Neutrophil (primary cell): Measurements from ENCODE around the gene PLA2G4A.
A peak's percentile ranks its signal among the peaks of the same experiment; 100 is the strongest.

Experiments
- H3K27ac ChIP-seq: fragments of 200-600 bp; sonication (generic); 2 replicates; pipeline ENCODE4 v1.5.1; 2016; ENCODE audit warnings: mild to moderate bottlenecking, moderate library complexity
- H3K27me3 ChIP-seq: fragments of 200-600 bp; sonication (generic); 2 replicates; pipeline ENCODE4 v1.6.0; 2016; ENCODE audit warnings: mild to moderate bottlenecking
- H3K36me3 ChIP-seq: fragments of 200-600 bp; sonication (generic); 2 replicates; pipeline ENCODE4 v1.5.1; 2017
- H3K4me1 ChIP-seq, 2 experiments: fragments of 200-600 bp in 1 of 2; sonication (generic) in 1 of 2; 1 replicate in 1 of 2; 2 replicates in 1 of 2; pipeline versions ENCODE4 v1.5.1 to v1.6.1; 2013 to 2016; ENCODE audit warnings: low read depth in 1 of 2, low read length in 1 of 2, mild to moderate bottlenecking in 1 of 2, moderate library complexity in 1 of 2; ENCODE audit not compliant: control insufficient read depth in 1 of 2, insufficient read depth in 1 of 2
- H3K4me3 ChIP-seq, 2 experiments: fragments of 200-600 bp in 1 of 2; sonication (generic) in 1 of 2; 1 replicate in 1 of 2; 2 replicates in 1 of 2; pipeline ENCODE4 v1.5.1; 2013 to 2016; ENCODE audit warnings: low read depth in 1 of 2, low read length in 1 of 2, mild to moderate bottlenecking in 1 of 2, moderate library complexity in 1 of 2
- H3K9me3 ChIP-seq: fragments of 200-600 bp; sonication (generic); 2 replicates; pipeline ENCODE4 v1.5.1; 2016
- CTCF ChIP-seq: fragments of 200-600 bp; sonication (generic); IDR thresholded peaks from 2 replicates; pipeline ENCODE4 v1.5.1; 2016; ENCODE audit warnings: antibody characterized with exemption

The PLA2G4A gene

GRCh38 chr1:186812570-186812969 is 16.2 kb upstream of the PLA2G4A start:
- no peaks in the 10 kb centered on the region for H3K27me3 ChIP-seq
- H3K36me3 ChIP-seq: no peaks in the 10 kb centered on the region
- no peak overlapping the region for H3K4me3 ChIP-seq
- no peaks in the 10 kb centered on the region for H3K9me3 ChIP-seq
- TF ChIP-seq CTCF: no peak
- no peak overlapping the region for H3K27ac ChIP-seq
- no peaks in the 10 kb centered on the region for H3K4me1 ChIP-seq

GRCh38 chr1:186813420-186813819 is 15.3 kb upstream of the PLA2G4A start:
- Histone ChIP-seq H3K27me3 (no peaks in the 10 kb centered on the region), H3K4me1 (no peaks in the 10 kb centered on the region), H3K27ac (no peak overlapping the region), H3K4me3 (no peak overlapping the region), H3K36me3 (no peaks in the 10 kb centered on the region), H3K9me3 (no peaks in the 10 kb centered on the region)
- TF ChIP-seq CTCF: no peak

GRCh38 chr1:186819126-186819525 is 9.6 kb upstream of the PLA2G4A start:
- H3K4me3 ChIP-seq: no peak overlapping the region
- H3K36me3 ChIP-seq: no peaks in the 10 kb centered on the region
- no peaks in the 10 kb centered on the region for H3K9me3 ChIP-seq
- H3K4me1 ChIP-seq: no peaks in the 10 kb centered on the region
- TF ChIP-seq CTCF: no peak
- no peaks in the 10 kb centered on the region for H3K27me3 ChIP-seq
- H3K27ac ChIP-seq: no peak overlapping the region

- no peak overlapping the region for H3K27ac ChIP-seq
- no peaks in the 10 kb centered on the region for H3K36me3 ChIP-seq
- no peaks in the 10 kb centered on the region for H3K4me1 ChIP-seq
- no peaks in the 10 kb centered on the region for H3K27me3 ChIP-seq
- TF ChIP-seq CTCF: no peak
- no peak overlapping the region for H3K4me3 ChIP-seq
- no peaks in the 10 kb centered on the region for H3K9me3 ChIP-seq
These were observed 9.2 kb upstream of the PLA2G4A start for GRCh38 chr1:186819563-186819962.

- H3K4me3 ChIP-seq: peak overlapping the region; percentile 71 to 100
- no peaks in the 10 kb centered on the region for H3K27me3 ChIP-seq
- no peaks in the 10 kb centered on the region for H3K36me3 ChIP-seq
- H3K27ac ChIP-seq: peak overlapping the region; percentile 88
- H3K9me3 ChIP-seq: no peaks in the 10 kb centered on the region
- no peak for TF ChIP-seq CTCF
- peaks cover 31 to 36% of the 10 kb centered on the region in 2 experiments for H3K4me1 ChIP-seq
These were observed 1.2 kb downstream of the PLA2G4A start for GRCh38 chr1:186829686-186830587.
